Measurements from ENCODE around the gene RFX3. TPM values are rescaled to one million over a fixed set of nuclear protein-coding genes. Genes with fewer than 3 reads are reported as not detected.

The RFX3 gene
- total RNA-seq, 2 donors from 2014 or later, result 4.6 to 6.5 TPM

GRCh38 chr9:3367185-3367584 lies 158.6 kb downstream of the RFX3 start:
- 92% methylated on average over 2 of the region's 2 CpGs for WGBS, 2 donors
- H3K27ac ChIP-seq, result no peak overlapping the region
- H3K9me3 ChIP-seq, result no peaks in the 10 kb centered on the region
- no peaks in the 10 kb centered on the region for H3K27me3 ChIP-seq
- TF ChIP-seq CTCF (IDR thresholded peaks at IDR 0.05) (no peak), POLR2A (IDR thresholded peaks at IDR 0.05) (no peak)
- peaks cover 6% of the 10 kb centered on the region for H3K4me1 ChIP-seq
- no peak overlapping the region for H3K4me3 ChIP-seq
- DNase-seq (no peak), ATAC-seq (no peak)
- intact Hi-C loops (cut with DNase I), result no loop called here
- no peaks in the 10 kb centered on the region for H3K36me3 ChIP-seq (replicated peaks in 1 of 2; ENCODE audit: insufficient read depth in 1 of 2, low read depth in 2 of 2)

- 96 to 97% methylated on average over 2 of the region's 2 CpGs for WGBS, 2 donors
These were observed 164.0 kb downstream of the RFX3 start for GRCh38 chr9:3361689-3362392.

GRCh38 chr9:3361116-3361515 lies 164.7 kb downstream of the RFX3 start:
- ATAC-seq, result no peak

More at GRCh38 chr9:3361689-3362392, 164.0 kb downstream of the RFX3 start:
- intact Hi-C loops (cut with DNase I), result no loop called here
- Histone ChIP-seq H3K9me3 (no peaks in the 10 kb centered on the region), H3K27me3 (no peaks in the 10 kb centered on the region), H3K4me3 (no peak overlapping the region), H3K36me3 (replicated peaks in 1 of 2; ENCODE audit: insufficient read depth in 1 of 2, low read depth in 2 of 2) (no peaks in the 10 kb centered on the region), H3K27ac (no peak overlapping the region), H3K4me1 (peaks cover 33% of the 10 kb centered on the region)
- no peak for ATAC-seq
- no peak for DNase-seq
- TF ChIP-seq CTCF (IDR thresholded peaks at IDR 0.05) (no peak), POLR2A (IDR thresholded peaks at IDR 0.05) (no peak)

GRCh38 chr9:3360245-3360644 lies 165.6 kb downstream of the RFX3 start:
- Histone ChIP-seq H3K4me3 (no peak overlapping the region), H3K4me1 (peaks cover 33% of the 10 kb centered on the region), H3K27me3 (no peaks in the 10 kb centered on the region), H3K36me3 (replicated peaks in 1 of 2; ENCODE audit: insufficient read depth in 1 of 2, low read depth in 2 of 2) (no peaks in the 10 kb centered on the region), H3K9me3 (no peaks in the 10 kb centered on the region), H3K27ac (peak overlapping the region in 3 of 4 donors; percentile 7 to 65 (median 53))
- DNase-seq (no peak), ATAC-seq (peak; percentile 78)
- intact Hi-C loops (cut with DNase I), result no loop called here
- TF ChIP-seq POLR2A (IDR thresholded peaks at IDR 0.05) (no peak), CTCF (IDR thresholded peaks at IDR 0.05) (no peak)

More at GRCh38 chr9:3361116-3361515, 164.7 kb downstream of the RFX3 start:
- WGBS, 2 donors, result 87 to 88% methylated on average over 4 of the region's 4 CpGs
- H3K4me1 ChIP-seq, result peaks cover 33% of the 10 kb centered on the region
- no peak overlapping the region for H3K4me3 ChIP-seq
- TF ChIP-seq CTCF (IDR thresholded peaks at IDR 0.05) (no peak), POLR2A (IDR thresholded peaks at IDR 0.05) (no peak)
- H3K9me3 ChIP-seq, result no peaks in the 10 kb centered on the region
- intact Hi-C loops (cut with DNase I), result no loop called here
- H3K27me3 ChIP-seq, result no peaks in the 10 kb centered on the region
- no peak for DNase-seq
- H3K27ac ChIP-seq, result no peak overlapping the region
- no peaks in the 10 kb centered on the region for H3K36me3 ChIP-seq (replicated peaks in 1 of 2; ENCODE audit: insufficient read depth in 1 of 2, low read depth in 2 of 2)

GRCh38 chr9:3359778-3360177 lies 166.0 kb downstream of the RFX3 start:
- TF ChIP-seq CTCF (IDR thresholded peaks at IDR 0.05) (no peak), POLR2A (IDR thresholded peaks at IDR 0.05) (no peak)
- no peak overlapping the region for H3K4me3 ChIP-seq
- no peaks in the 10 kb centered on the region for H3K36me3 ChIP-seq (replicated peaks in 1 of 2; ENCODE audit: insufficient read depth in 1 of 2, low read depth in 2 of 2)
- intact Hi-C loops (cut with DNase I), result no loop called here
- DNase-seq (no peak), ATAC-seq (peak; percentile 83)
- peak overlapping the region in 3 of 4 donors; percentile 7 to 65 (median 53) for H3K27ac ChIP-seq
- no peaks in the 10 kb centered on the region for H3K27me3 ChIP-seq
- no peaks in the 10 kb centered on the region for H3K9me3 ChIP-seq
- peaks cover 33% of the 10 kb centered on the region for H3K4me1 ChIP-seq
- 5 to 21% methylated on average over 1 of the region's 1 CpG for WGBS, 2 donors

All from body of pancreas (tissue), 4 donors.